HepG2 (cell line): ENCODE data around the gene SNAI3. TPM values are rescaled to one million over a fixed set of nuclear protein-coding genes. Genes with fewer than 3 reads are reported as not detected.

ENCODE experiments used
- CHD4 ChIP-seq: fragments of 200-600 bp; sonication (generic); IDR thresholded peaks from 2 replicates; pipeline ENCODE4 v1.7.0; 2017; ENCODE audit warnings: mild to moderate bottlenecking, low read length, borderline replicate concordance
- GABPA ChIP-seq, 2 experiments: IDR thresholded peaks; 2 replicates each; pipeline ENCODE4 v1.6.1; 2011 to 2016; ENCODE audit warnings: low read depth in 2 of 2, low read length in 1 of 2, missing biosample characterization in 1 of 2, missing genetic modification characterization in 1 of 2
- ISL2 ChIP-seq: sonication (generic); formaldehyde crosslinking; IDR thresholded peaks from 2 replicates; pipeline ENCODE4 v1.5.0; 2020; ENCODE audit warnings: missing genetic modification reagents
- JUND ChIP-seq: sonication (generic); formaldehyde crosslinking; IDR thresholded peaks from 2 replicates; pipeline ENCODE4 v1.8.0; 2022; ENCODE audit warnings: mild to moderate bottlenecking, missing genetic modification reagents
- KLF15 ChIP-seq: sonication (generic); formaldehyde crosslinking; IDR thresholded peaks from 2 replicates; pipeline ENCODE4 v1.8.1; 2023; ENCODE audit warnings: borderline replicate concordance, mild to moderate bottlenecking, inconsistent platforms, missing genetic modification reagents, mixed read lengths
- MED1 ChIP-seq: sonication (generic); formaldehyde crosslinking; IDR thresholded peaks from 2 replicates; pipeline ENCODE4 v1.4.0; 2020; ENCODE audit warnings: missing genetic modification reagents
- NRL ChIP-seq: sonication (generic); formaldehyde crosslinking; IDR thresholded peaks from 2 replicates; pipeline ENCODE4 v1.5.0; 2020; ENCODE audit warnings: missing genetic modification reagents, mild to moderate bottlenecking, moderate library complexity, borderline replicate concordance
- TAF1 ChIP-seq: sonication (generic); formaldehyde crosslinking; IDR thresholded peaks from 2 replicates; pipeline ENCODE4 v1.4.0; 2020; ENCODE audit warnings: missing genetic modification reagents
- TCF7 ChIP-seq: sonication (generic); IDR thresholded peaks from 2 replicates; pipeline ENCODE4 v1.6.1; 2016; ENCODE audit warnings: antibody characterized with exemption, low read depth
- TOE1 ChIP-seq: sonication (generic); formaldehyde crosslinking; IDR thresholded peaks from 2 replicates; pipeline ENCODE4 v1.4.0; 2020; ENCODE audit warnings: mild to moderate bottlenecking, missing genetic modification reagents
- TSC22D2 ChIP-seq: sonication (generic); formaldehyde crosslinking; IDR thresholded peaks from 2 replicates; pipeline ENCODE4 v1.5.1; 2020; ENCODE audit warnings: missing genetic modification reagents, mild to moderate bottlenecking, borderline replicate concordance
- XBP1 ChIP-seq: sonication (generic); formaldehyde crosslinking; IDR thresholded peaks from 2 replicates; pipeline ENCODE4 v1.5.0; 2020; ENCODE audit warnings: missing genetic modification reagents
- ZNF12 ChIP-seq: sonication (generic); formaldehyde crosslinking; IDR thresholded peaks from 2 replicates; pipeline ENCODE4 v1.5.0; 2020; ENCODE audit warnings: missing genetic modification reagents
- ZNF333 ChIP-seq: sonication (generic); formaldehyde crosslinking; IDR thresholded peaks from 2 replicates; pipeline ENCODE4 v1.4.0; 2020; ENCODE audit warnings: mild to moderate bottlenecking, missing genetic modification reagents, borderline replicate concordance
- ZNF354B ChIP-seq: sonication (generic); formaldehyde crosslinking; IDR thresholded peaks from 2 replicates; pipeline ENCODE4 v1.8.0; 2022; ENCODE audit warnings: mild to moderate bottlenecking, missing genetic modification reagents
- ZNF530 ChIP-seq: sonication (generic); formaldehyde crosslinking; IDR thresholded peaks from 2 replicates; pipeline ENCODE4 v1.5.0; 2020; ENCODE audit warnings: low read depth, mild to moderate bottlenecking, missing genetic modification reagents
- ZNF562 ChIP-seq: sonication (generic); formaldehyde crosslinking; IDR thresholded peaks from 2 replicates; pipeline ENCODE4 v1.8.0; 2022; ENCODE audit warnings: missing genetic modification reagents, borderline replicate concordance
- ZNF792 ChIP-seq: IDR thresholded peaks from 2 replicates; pipeline ENCODE4 v1.6.1; 2016
- ZNF883 ChIP-seq: sonication (generic); formaldehyde crosslinking; IDR thresholded peaks from 2 replicates; pipeline ENCODE4 v1.5.1; 2020; ENCODE audit warnings: mild to moderate bottlenecking, missing genetic modification reagents; ENCODE audit errors: not compliant biosample characterization
- ZNF891 ChIP-seq: sonication (generic); formaldehyde crosslinking; IDR thresholded peaks from 2 replicates; pipeline ENCODE4 v1.5.0; 2020; ENCODE audit warnings: mild to moderate bottlenecking, missing genetic modification reagents
- ZSCAN31 ChIP-seq: sonication (generic); formaldehyde crosslinking; IDR thresholded peaks from 2 replicates; pipeline ENCODE4 v1.5.0; 2020; ENCODE audit warnings: low read depth, mild to moderate bottlenecking, missing genetic modification reagents
- polyA plus RNA-seq, 8 experiments: library from polyadenylated mRNA; depleted of rRNA in 3 of 8; stranded (reverse) in 7 of 8; unstranded in 1 of 8; fragments of >200 nt; fragmentation: Illumina TruSeq in 4 of 8; extraction: Trizol in 4 of 8; gene quantifications; 2 replicates each; pipeline versions ENCODE4 v1.2.1 to v1.2.3, GENCODE V29; 2011 to 2016; ENCODE audit warnings: low read depth in 4 of 8, missing spikeins in 1 of 8, mixed read lengths in 1 of 8; ENCODE audit not compliant: insufficient read depth in 1 of 8
- total RNA-seq, 5 experiments: library from RNA; depleted of rRNA; stranded (reverse); fragments of >200 nt; fragmentation: Illumina TruSeq; extraction: Trizol; gene quantifications; 2 replicates each; pipeline ENCODE4 v1.2.3, GENCODE V29; 2016; ENCODE audit warnings: low read depth in 1 of 5
- TF ChIP-seq, protein P1 (sequence below): sonication (generic); formaldehyde crosslinking; IDR thresholded peaks from 2 replicates; pipeline ENCODE4 v1.4.0; 2020; ENCODE audit warnings: missing genetic modification reagents, mild to moderate bottlenecking, borderline replicate concordance
- TF ChIP-seq, protein P2 (sequence below): IDR thresholded peaks from 2 replicates; pipeline ENCODE4 v1.6.1; 2016; ENCODE audit warnings: low read depth, borderline replicate concordance
- TF ChIP-seq, protein P3 (sequence below): sonication (generic); formaldehyde crosslinking; IDR thresholded peaks from 2 replicates; pipeline ENCODE4 v1.9.0; 2021; ENCODE audit warnings: missing genetic modification reagents, borderline replicate concordance
- TF ChIP-seq, protein P4 (sequence below): sonication (generic); formaldehyde crosslinking; IDR thresholded peaks from 2 replicates; pipeline ENCODE4 v1.5.1; 2020; ENCODE audit warnings: missing genetic modification reagents, mild to moderate bottlenecking, borderline replicate concordance

The SNAI3 gene
- total and polyA plus RNA-seq, 2 of the 13 experiments (the other 11 are each of a cell fraction or from before 2014, with no cell fraction given) = 0.09 to 0.18 TPM

DNA sequence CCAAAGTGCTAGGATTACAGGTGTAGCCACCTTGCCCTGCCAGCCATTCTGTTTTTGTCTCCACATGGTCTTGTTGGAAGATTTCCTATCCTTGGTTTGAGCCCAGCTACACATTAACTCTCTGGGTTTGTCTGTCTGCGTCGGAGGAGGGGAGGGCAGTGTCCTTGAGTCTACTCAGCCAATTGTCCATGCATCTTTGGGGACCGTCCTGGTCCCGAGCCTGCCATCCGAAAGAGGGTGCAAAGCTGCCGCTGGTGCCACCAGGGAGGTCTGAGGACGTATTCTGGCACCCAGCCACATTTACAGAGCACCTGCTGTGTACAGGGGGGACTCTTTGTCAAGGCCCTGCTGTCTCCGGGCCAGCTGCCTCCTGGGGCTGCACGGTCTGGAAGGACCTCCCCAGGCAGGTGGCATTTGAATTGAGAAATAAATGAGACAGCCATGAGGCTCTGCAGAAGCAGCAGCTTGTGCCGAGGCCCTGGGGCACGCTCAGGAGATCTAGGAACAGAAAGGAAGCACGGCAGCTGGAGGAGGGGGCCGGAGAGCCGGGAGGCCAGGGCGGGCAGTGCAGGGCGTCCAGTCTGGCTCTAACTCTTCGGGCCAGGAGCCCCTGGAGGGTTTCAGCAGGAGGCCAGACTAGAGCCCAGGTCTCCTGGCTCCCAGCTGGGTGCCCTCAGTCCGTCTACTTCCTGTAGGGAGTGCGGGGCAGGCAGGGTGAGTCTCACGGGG lies 36.9 kb downstream of the SNAI3 start (continued):
- TF ChIP-seq TCF7 (no peak), ZNF333 (CRISPR knock-in tag) (no peak; the same call in 1 of the 2 replicates), TSC22D2 (CRISPR knock-in tag) (no peak), ZNF883 (CRISPR knock-in tag) (peak; percentile 29), XBP1 (CRISPR knock-in tag) (no peak), NRL (CRISPR knock-in tag) (no peak), ISL2 (CRISPR knock-in tag) (no peak), JUND (no peak), ZSCAN31 (0 out of 2 replicates have a peak, but pooled peaks have one; percentile 30), CHD4 (no peak), KLF15 (CRISPR knock-in tag) (0 out of 2 replicates have a peak, but pooled peaks have one; percentile 52), ZNF530 (CRISPR knock-in tag) (no peak), ZNF354B (CRISPR knock-in tag) (no peak), ZNF562 (CRISPR knock-in tag) (no peak), GABPA (IDR thresholded peaks at IDR 0.05; ENCODE audit: low read depth, low read length) (no peak), GABPA (CRISPR knock-in tag; IDR thresholded peaks at IDR 0.05; ENCODE audit: low read depth) (no peak), TOE1 (CRISPR knock-in tag) (no peak), ZNF12 (CRISPR knock-in tag) (no peak), ZNF891 (CRISPR knock-in tag) (0 out of 2 replicates have a peak, but pooled peaks have one; percentile 48), TAF1 (CRISPR knock-in tag) (0 out of 2 replicates have a peak, but pooled peaks have one; percentile 10), ZNF792 (CRISPR knock-in tag) (no peak), MED1 (no peak)
- TF ChIP-seq, protein P1, sequence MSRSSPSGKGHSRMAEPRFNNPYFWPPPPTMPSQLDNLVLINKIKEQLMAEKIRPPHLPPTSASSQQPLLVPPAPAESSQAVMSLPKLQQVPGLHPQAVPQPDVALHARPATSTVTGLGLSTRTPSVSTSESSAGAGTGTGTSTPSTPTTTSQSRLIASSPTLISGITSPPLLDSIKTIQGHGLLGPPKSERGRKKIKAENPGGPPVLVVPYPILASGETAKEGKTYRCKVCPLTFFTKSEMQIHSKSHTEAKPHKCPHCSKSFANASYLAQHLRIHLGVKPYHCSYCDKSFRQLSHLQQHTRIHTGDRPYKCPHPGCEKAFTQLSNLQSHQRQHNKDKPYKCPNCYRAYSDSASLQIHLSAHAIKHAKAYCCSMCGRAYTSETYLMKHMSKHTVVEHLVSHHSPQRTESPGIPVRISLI (CRISPR knock-in tag) = no peak
- TF ChIP-seq, protein P2, sequence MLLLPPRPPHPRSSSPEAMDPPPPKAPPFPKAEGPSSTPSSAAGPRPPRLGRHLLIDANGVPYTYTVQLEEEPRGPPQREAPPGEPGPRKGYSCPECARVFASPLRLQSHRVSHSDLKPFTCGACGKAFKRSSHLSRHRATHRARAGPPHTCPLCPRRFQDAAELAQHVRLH (CRISPR knock-in tag) = peak; percentile 17; the same call in 1 of the 2 replicates
- TF ChIP-seq, protein P3, sequence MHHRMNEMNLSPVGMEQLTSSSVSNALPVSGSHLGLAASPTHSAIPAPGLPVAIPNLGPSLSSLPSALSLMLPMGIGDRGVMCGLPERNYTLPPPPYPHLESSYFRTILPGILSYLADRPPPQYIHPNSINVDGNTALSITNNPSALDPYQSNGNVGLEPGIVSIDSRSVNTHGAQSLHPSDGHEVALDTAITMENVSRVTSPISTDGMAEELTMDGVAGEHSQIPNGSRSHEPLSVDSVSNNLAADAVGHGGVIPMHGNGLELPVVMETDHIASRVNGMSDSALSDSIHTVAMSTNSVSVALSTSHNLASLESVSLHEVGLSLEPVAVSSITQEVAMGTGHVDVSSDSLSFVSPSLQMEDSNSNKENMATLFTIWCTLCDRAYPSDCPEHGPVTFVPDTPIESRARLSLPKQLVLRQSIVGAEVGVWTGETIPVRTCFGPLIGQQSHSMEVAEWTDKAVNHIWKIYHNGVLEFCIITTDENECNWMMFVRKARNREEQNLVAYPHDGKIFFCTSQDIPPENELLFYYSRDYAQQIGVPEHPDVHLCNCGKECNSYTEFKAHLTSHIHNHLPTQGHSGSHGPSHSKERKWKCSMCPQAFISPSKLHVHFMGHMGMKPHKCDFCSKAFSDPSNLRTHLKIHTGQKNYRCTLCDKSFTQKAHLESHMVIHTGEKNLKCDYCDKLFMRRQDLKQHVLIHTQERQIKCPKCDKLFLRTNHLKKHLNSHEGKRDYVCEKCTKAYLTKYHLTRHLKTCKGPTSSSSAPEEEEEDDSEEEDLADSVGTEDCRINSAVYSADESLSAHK = 0 out of 2 replicates have a peak, but pooled peaks have one; percentile 23
- TF ChIP-seq, protein P4, sequence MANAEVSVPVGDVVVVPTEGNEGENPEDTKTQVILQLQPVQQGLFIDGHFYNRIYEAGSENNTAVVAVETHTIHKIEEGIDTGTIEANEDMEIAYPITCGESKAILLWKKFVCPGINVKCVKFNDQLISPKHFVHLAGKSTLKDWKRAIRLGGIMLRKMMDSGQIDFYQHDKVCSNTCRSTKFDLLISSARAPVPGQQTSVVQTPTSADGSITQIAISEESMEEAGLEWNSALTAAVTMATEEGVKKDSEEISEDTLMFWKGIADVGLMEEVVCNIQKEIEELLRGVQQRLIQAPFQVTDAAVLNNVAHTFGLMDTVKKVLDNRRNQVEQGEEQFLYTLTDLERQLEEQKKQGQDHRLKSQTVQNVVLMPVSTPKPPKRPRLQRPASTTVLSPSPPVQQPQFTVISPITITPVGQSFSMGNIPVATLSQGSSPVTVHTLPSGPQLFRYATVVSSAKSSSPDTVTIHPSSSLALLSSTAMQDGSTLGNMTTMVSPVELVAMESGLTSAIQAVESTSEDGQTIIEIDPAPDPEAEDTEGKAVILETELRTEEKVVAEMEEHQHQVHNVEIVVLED (CRISPR knock-in tag) = no peak
